ENCODE results near the gene PALM3. TPM values are rescaled to one million over a fixed set of nuclear protein-coding genes. Genes with fewer than 3 reads are reported as not detected.
A peak's percentile ranks its signal among the peaks of the same experiment; 100 is the strongest.
"Not testable (repeated sequence)": the region's sequence is repeated elsewhere in the genome, so short reads cannot be mapped to it uniquely, and the experiment has no call there.

Gene PALM3
- total RNA-seq, 1 donor from 2014 or later: not detected

- no peak for DNase-seq (ENCODE audit: low spot score)
These were observed 30.7 kb downstream of the PALM3 start for GRCh38 chr19:14030997-14031718.

- no peak for DNase-seq (ENCODE audit: low spot score)
These were observed 33.0 kb downstream of the PALM3 start for GRCh38 chr19:14028901-14029300.

DNA sequence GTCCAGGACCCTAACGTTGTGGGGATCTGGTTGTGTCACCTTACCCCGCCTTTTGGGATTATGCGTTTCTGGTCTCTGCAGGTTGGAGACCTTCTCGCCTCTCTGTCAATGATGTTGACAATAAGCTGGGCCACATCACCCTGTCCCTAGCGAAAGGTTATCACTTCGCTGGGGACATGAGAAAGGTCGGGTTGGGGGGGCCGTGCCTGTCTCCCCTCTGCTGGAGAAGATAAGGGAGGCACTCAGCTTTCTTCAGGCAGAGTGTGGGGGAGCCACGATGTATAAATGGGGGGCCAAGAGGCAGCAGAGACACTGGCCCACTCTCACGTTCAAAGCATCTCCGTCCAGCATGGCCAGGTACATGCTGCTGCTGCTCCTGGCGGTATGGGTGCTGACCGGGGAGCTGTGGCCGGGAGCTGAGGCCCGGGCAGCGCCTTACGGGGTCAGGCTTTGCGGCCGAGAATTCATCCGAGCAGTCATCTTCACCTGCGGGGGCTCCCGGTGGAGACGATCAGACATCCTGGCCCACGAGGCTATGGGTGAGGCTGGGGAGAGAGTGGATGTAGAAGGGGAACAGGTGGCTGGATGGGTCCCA, 33.9 kb downstream of the PALM3 start, which contains the start of gene RLN3:
RLN3 (plus strand) TSS at position 293 of the 595 bp plus-strand sequence; CDS start at position 350, 57 bp downstream.
- DNase-seq (ENCODE audit: low spot score): no peak

DNA sequence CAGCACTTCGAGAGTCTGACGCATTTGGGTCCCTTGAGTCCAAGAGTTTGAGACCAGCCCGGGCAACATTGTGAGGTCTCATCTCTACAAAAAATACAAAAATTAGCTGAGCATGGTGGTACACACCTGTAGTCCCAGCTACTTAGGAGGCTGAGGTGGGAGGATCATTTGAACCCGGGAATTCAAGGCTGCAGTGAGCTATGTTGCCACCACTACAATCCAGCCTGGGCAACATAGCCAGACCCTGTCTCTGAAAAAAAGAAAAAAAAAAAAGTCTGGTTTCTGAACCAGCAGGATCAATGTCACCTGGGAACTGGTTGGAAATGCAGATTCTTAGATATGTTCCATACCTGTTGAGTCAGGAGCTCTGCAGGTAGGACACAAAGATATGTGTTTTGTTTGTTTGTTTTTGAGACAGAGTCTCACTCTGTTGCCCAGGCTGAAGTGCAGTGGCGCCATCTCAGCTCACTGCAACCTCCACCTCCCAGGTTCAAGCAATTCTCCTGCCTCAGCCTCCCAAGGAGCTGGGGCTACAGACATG, 35.2 kb downstream of the PALM3 start:
- DNase-seq (ENCODE audit: low spot score): not testable (repeated sequence)

GRCh38 chr19:14023404-14024235, 38.3 kb downstream of the PALM3 start:
- peak; percentile 60 for DNase-seq (ENCODE audit: low spot score)

DNA sequence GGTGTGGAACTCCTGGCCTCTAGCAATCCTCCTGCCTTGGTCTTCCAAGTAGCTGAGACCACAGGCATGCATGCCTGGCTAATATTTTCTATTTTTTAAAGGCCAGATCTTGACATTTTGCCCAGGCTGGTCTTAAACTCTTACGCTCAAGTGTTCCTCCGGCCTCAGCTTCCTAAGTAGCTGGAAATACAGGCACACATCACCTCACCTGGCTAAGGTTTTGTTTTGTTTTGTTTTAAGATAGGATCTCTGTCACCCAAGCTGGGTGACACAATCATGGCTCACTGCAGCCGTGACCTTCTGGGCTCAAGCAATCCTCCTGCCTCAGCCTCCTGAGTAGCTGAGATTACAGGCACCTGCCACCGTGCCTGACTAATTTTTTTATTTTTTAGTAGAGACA, 39.4 kb downstream of the PALM3 start:
- no peak for DNase-seq (ENCODE audit: low spot score)

DNA sequence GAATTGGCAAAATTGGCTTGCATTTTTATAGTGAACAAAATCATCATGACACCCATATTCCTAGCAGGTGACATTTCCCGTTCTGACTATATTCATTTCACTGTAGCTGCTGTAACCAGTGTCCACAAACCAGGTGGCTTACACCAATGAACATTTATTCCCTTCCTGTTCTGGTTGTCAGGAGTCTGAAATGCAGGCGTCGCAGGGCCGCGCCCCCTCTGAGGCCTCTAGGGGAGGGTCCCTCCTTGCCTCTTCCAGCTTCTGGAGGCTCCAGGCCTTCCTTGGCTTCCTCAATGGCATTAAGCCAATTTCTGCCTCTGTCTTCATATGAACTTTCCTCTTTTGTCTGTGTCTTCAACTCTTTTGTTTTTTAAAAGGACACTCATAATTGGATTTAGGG, 40.4 kb downstream of the PALM3 start:
- DNase-seq (ENCODE audit: low spot score): no peak

DNA sequence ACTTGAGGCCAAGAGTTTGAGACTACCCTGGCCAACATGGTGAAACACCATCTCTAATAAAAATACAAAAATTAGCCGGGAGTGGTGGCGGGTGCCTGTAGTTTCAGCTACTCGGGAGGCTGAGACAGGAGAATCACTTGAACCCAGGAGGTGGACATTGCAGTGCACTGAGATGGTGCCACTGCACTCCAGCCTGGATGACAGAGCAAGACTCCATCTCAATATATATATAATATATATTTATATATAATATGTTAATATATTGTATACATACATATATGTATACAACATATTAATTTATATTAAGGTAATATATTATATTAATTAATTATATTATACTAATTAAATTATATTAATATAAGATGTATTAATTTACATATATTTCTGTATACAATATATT, 42.1 kb downstream of the PALM3 start:
- not testable (repeated sequence) for DNase-seq (ENCODE audit: low spot score)

DNA sequence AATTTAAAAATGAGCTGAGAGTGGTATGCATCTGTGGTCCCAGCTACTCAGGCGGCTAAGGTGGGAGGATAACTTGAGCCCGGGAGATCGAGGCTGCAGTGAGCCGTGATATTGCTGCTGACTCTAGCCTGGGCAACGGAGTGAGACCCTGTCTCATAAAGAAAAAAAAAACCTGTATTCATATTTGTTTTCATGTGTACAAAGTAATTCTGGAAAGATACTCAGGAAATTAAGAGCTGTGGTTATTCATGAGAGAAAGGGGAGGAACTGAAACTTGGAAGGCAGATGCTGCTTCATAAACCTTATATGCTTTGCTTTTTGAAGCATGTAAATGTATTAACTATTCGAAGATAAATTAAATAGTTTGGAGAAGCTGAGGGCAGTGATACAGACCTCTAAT, 42.8 kb downstream of the PALM3 start:
- DNase-seq (ENCODE audit: low spot score): no peak

DNA sequence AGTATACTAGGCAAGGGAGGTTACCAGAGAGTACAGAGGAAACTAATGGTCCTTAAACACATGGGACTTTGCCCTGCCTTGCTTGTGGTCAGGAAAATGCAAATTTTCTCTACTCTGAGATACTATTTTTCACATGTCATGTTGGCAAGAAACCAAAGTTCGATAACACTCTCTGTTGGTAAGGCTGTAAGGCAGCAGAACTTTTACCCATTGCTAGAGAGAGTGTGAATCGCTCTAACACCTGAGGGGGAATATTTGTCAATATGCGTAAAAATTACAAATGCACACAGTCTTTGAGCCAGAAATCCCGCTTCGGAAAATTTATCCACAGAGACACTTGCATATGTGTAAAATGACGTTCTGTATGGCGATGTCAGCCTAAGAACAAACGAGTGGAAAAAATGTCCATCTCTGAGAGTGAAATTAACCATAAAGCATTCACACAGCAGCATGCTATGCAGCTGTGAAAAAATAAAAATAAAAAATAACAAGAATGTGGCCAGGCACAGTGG, 46.3 kb downstream of the PALM3 start:
- DNase-seq (ENCODE audit: low spot score): no peak

DNA sequence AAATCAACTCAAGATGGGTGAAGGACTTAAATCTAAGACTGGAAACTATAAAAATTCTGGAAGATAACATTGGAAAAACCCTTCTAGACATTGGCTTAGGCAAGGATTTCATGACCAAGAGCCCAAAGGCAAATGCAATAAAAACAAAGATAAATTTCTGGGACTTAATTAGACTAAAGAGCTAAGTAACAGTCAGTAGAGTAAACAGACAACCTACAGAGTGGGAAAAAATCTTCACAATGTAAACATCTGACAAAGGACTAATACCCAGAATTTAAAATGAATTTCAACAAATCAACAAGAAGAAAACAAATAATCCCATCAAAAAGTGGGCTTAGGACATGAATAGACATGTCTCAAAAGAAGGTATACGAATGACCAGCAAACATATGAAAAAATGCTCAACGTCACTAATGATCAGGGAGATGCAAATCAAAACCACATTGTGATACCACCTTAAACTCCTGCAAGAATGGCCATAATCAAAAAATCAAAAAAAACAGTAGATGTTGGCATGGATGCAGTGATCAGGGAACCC, 49.4 kb downstream of the PALM3 start:
- DNase-seq (ENCODE audit: low spot score): no peak

- no peak for DNase-seq (ENCODE audit: low spot score)
These were observed 54.9 kb downstream of the PALM3 start for GRCh38 chr19:14006766-14007562.

DNA sequence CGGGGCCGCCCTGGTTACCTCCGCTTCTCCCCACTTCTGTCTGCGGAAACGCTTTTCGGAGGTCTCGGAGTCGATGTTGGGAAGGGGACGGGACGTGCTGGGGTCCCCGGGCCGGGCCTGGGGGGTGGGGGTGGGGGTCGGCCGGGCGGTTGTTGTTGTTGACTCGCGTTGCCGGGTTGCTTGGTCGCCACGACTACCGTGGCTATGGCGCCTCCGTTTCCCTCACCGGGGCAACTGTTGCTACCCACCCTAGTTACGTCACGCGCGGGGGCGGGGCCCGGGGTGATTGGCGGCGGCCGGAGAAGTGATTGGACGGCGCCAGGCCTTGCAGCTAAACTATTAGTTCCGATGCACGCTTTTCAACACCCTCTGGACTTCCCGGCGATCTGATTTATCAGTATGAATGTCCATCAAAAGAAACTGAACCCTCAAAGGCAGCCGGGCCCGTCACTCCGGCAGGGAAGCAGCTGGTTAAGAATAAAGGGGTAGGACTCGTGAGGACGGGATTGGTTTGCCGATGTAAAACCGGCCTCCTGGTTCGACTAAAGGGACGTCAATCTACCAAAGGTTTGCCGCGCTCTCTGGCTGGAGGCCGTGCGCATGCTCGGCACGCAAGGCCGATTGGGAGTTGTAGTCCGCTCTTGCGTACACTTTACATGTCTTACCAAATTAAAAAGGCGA, 55.7 kb downstream of the PALM3 start, which contains the start of gene RFX1:
RFX1 (minus strand) TSS at position 236 of the 681 bp plus-strand sequence. CDS start 12,477 bp downstream, outside the sequence.
- DNase-seq (ENCODE audit: low spot score): peak; percentile 100

DNA sequence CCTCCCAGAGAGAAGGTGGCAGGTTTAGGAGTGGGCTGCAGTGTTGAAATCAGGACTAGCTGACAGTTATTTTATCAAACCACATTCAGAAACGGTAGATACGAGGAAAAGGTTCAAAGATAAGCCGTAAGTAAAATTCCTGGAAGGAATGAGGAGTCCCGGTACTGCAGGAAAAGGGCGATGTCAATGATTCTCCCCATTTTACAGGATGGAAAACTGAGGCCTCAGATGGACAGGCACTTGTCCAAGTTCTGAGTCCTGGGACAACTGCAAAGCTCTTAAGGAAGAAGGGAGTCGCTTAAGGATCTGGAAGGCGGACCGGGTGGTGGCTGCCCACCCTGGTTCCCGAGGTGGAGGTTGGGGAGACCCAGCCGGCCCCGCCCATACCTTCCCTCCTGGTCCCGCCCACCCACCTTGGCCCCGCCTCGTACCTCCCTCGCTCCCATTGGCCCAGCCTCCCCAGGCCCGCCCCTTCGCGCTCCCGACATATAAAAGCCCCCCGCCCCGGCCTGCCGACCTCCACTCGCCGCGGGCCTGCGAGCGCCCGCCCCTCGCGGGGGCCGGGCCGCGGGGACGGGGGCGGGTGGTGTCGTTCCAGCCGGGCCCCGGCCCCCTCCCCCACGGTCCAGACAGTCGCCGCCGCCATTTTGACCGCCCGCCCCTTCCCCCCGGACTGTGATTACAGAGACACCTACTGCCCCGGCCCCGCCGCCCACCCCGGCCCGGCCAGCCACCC, 56.4 kb downstream of the PALM3 start:
- peak; percentile 87 for DNase-seq (ENCODE audit: low spot score)

- DNase-seq (ENCODE audit: low spot score): peak; percentile 54
These were observed 57.1 kb downstream of the PALM3 start for GRCh38 chr19:14004619-14005348.
